Stromal cell of bone marrow (primary cell): ENCODE results near the gene CXCL17.

Experiments used
- DNase-seq: peaks from one replicate; pipeline ENCODE4 v3.0.0-alpha.2; 2012; ENCODE audit warnings: low read depth

The CXCL17 gene

GRCh38 chr19:42423462-42424344 lies 19.0 kb downstream of the CXCL17 start:
- DNase-seq: peak; percentile 84

GRCh38 chr19:42422901-42423461 lies 19.8 kb downstream of the CXCL17 start:
- DNase-seq: no peak

GRCh38 chr19:42422092-42422900 lies 20.4 kb downstream of the CXCL17 start:
- DNase-seq: no peak

GRCh38 chr19:42421591-42422031 lies 21.1 kb downstream of the CXCL17 start:
- DNase-seq: no peak

- no peak for DNase-seq
Measured at GRCh38 chr19:42421101-42421500, 21.6 kb downstream of the CXCL17 start.

- DNase-seq: no peak
Measured at GRCh38 chr19:42420055-42420544, 22.6 kb downstream of the CXCL17 start.

GRCh38 chr19:42419309-42419708 lies 23.4 kb downstream of the CXCL17 start:
- DNase-seq: no peak

GRCh38 chr19:42412661-42413076 lies 30.1 kb downstream of the CXCL17 start:
- no peak for DNase-seq

GRCh38 chr19:42412227-42412626 lies 30.5 kb downstream of the CXCL17 start:
- no peak for DNase-seq

GRCh38 chr19:42411581-42412178 lies 31.1 kb downstream of the CXCL17 start:
- DNase-seq: no peak

GRCh38 chr19:42410371-42410770 lies 32.4 kb downstream of the CXCL17 start:
- no peak for DNase-seq

GRCh38 chr19:42409477-42409876 lies 33.3 kb downstream of the CXCL17 start:
- no peak for DNase-seq

- no peak for DNase-seq
Measured at GRCh38 chr19:42407816-42408175, 35.0 kb downstream of the CXCL17 start.

GRCh38 chr19:42407085-42407815 lies 35.5 kb downstream of the CXCL17 start:
- DNase-seq: no peak

GRCh38 chr19:42406111-42406510 lies 36.6 kb downstream of the CXCL17 start:
- no peak for DNase-seq

- DNase-seq: no peak
Measured at GRCh38 chr19:42403586-42403985, 39.2 kb downstream of the CXCL17 start.

- no peak for DNase-seq
Measured at GRCh38 chr19:42402376-42403116, 40.2 kb downstream of the CXCL17 start.

GRCh38 chr19:42401365-42402303 lies 41.1 kb downstream of the CXCL17 start:
- peak; percentile 33 for DNase-seq

- DNase-seq: no peak
Measured at GRCh38 chr19:42400404-42400803, 42.3 kb downstream of the CXCL17 start.
